Measurements from ENCODE around the gene LRP6. TPM values are rescaled to one million over a fixed set of nuclear protein-coding genes. Genes with fewer than 3 reads are reported as not detected.

LRP6 gene
- total and polyA plus RNA-seq, 2 experiments from 2014 or later, result 17.5 to 42.4 TPM

DNA sequence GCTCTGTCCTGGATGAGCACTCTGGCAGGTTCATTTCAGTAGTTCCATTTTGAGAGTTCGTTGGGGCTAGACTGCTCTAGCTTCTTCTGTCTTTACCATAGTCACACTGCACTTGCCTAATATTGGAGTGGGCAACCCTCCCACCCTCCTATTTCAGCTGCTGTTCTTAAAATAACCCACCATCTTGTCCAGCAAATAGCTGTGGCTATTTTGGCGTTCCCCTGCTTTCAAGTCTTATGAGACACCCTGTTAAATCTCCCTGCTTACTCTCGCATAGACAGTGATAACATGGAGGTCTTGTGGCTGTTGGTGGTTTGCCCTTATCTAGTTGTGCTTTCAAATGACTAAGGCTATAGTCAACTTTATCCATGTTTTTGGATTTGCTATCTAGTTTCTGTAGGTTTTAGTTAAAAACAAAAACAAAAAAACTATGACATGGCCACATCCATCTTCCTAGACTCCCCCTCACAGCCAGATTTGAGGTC lies 65.5 kb downstream of the LRP6 start:
- H3K4me1 ChIP-seq (ENCODE audit: insufficient read depth), result no peaks in the 10 kb centered on the region
- no peak for DNase-seq (ENCODE audit: low spot score)
- peaks cover 58% of the 10 kb centered on the region for H3K79me2 ChIP-seq
- TF ChIP-seq EZH2phosphoT487 (IDR thresholded peaks at IDR 0.05; ENCODE audit: low read depth, severe bottlenecking, unreplicated experiment) (no peak), EZH2 (IDR thresholded peaks at IDR 0.05; ENCODE audit: borderline replicate concordance) (no peak)
- TF ChIP-seq, protein P1, sequence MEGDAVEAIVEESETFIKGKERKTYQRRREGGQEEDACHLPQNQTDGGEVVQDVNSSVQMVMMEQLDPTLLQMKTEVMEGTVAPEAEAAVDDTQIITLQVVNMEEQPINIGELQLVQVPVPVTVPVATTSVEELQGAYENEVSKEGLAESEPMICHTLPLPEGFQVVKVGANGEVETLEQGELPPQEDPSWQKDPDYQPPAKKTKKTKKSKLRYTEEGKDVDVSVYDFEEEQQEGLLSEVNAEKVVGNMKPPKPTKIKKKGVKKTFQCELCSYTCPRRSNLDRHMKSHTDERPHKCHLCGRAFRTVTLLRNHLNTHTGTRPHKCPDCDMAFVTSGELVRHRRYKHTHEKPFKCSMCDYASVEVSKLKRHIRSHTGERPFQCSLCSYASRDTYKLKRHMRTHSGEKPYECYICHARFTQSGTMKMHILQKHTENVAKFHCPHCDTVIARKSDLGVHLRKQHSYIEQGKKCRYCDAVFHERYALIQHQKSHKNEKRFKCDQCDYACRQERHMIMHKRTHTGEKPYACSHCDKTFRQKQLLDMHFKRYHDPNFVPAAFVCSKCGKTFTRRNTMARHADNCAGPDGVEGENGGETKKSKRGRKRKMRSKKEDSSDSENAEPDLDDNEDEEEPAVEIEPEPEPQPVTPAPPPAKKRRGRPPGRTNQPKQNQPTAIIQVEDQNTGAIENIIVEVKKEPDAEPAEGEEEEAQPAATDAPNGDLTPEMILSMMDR (IDR thresholded peaks at IDR 0.05; ENCODE audit: poor library complexity), result no peak
- H3K9me2 ChIP-seq (replicated peaks; ENCODE audit: insufficient read depth), result no peaks in the 10 kb centered on the region
- no peaks in the 10 kb centered on the region for H4K20me1 ChIP-seq (ENCODE audit: insufficient read depth, poor library complexity, severe bottlenecking)
- H3K4me2 ChIP-seq, result no peak overlapping the region
- H2AFZ ChIP-seq, result no peak overlapping the region
- peaks cover 6% of the 10 kb centered on the region for H3K36me3 ChIP-seq (replicated peaks; ENCODE audit: insufficient read depth, low read depth)
- H3K27me3 ChIP-seq, result no peaks in the 10 kb centered on the region
- WGBS (ENCODE audit: low lambda C conversion rate, missing lambda C conversion rate), result 76% methylated on average over 3 of the region's 3 CpGs
- H3K4me3 ChIP-seq, result no peak overlapping the region
- peaks cover 3% of the 10 kb centered on the region for H3K9me3 ChIP-seq (ENCODE audit: low read depth)
- no peak overlapping the region for H3K27ac ChIP-seq

- no peak overlapping the region for H3K4me2 ChIP-seq
- H3K9me3 ChIP-seq (ENCODE audit: low read depth), result peaks cover 5% of the 10 kb centered on the region
- H3K36me3 ChIP-seq (replicated peaks; ENCODE audit: insufficient read depth, low read depth), result peaks cover 6% of the 10 kb centered on the region
- no peak overlapping the region for H3K27ac ChIP-seq
- peaks cover 55% of the 10 kb centered on the region for H3K79me2 ChIP-seq
- DNase-seq (ENCODE audit: low spot score), result no peak
- no peaks in the 10 kb centered on the region for H3K9me2 ChIP-seq (replicated peaks; ENCODE audit: insufficient read depth)
- no peak overlapping the region for H3K4me3 ChIP-seq
- no peaks in the 10 kb centered on the region for H4K20me1 ChIP-seq (ENCODE audit: insufficient read depth, poor library complexity, severe bottlenecking)
- TF ChIP-seq, protein P1 (IDR thresholded peaks at IDR 0.05; ENCODE audit: poor library complexity), result no peak
- no peak for TF ChIP-seq EZH2 (IDR thresholded peaks at IDR 0.05; ENCODE audit: borderline replicate concordance)
- TF ChIP-seq EZH2phosphoT487 (IDR thresholded peaks at IDR 0.05; ENCODE audit: low read depth, severe bottlenecking, unreplicated experiment), result no peak
- H3K4me1 ChIP-seq (ENCODE audit: insufficient read depth), result no peaks in the 10 kb centered on the region
- H2AFZ ChIP-seq, result no peak overlapping the region
- 88% methylated on average over 2 of the region's 2 CpGs for WGBS (ENCODE audit: low lambda C conversion rate, missing lambda C conversion rate)
- no peaks in the 10 kb centered on the region for H3K27me3 ChIP-seq
Observed at GRCh38 chr12:12200363-12200762, 66.5 kb downstream of the LRP6 start.

DNA sequence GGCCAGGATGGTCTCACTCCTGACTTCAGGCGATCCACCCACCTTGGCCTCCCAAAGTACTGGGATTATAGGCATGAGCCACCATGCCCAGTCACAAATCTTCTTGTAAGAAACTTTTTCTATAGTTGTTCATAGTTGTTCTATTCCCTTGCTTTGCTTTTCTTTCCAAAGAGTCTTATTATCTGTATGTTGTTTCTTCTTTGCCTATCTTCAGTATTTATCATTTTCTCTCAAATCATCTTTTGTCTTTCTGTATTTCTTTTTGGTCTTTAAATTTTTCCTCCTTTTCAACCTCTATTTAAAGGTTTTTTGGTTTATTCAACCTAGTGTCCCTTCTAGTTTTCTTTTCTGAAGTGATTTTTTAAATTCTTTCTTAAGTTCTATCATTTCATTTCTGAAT lies 68.7 kb downstream of the LRP6 start:
- Histone ChIP-seq H3K4me1 (ENCODE audit: insufficient read depth) (no peaks in the 10 kb centered on the region), H3K4me2 (no peak overlapping the region), H3K27ac (no peak overlapping the region), H3K4me3 (no peak overlapping the region), H3K9me3 (ENCODE audit: low read depth) (peaks cover 8% of the 10 kb centered on the region), H3K79me2 (peaks cover 52% of the 10 kb centered on the region), H3K27me3 (no peaks in the 10 kb centered on the region), H4K20me1 (ENCODE audit: insufficient read depth, poor library complexity, severe bottlenecking) (no peaks in the 10 kb centered on the region), H3K9me2 (replicated peaks; ENCODE audit: insufficient read depth) (no peaks in the 10 kb centered on the region), H2AFZ (no peak overlapping the region), H3K36me3 (replicated peaks; ENCODE audit: insufficient read depth, low read depth) (peaks cover 6% of the 10 kb centered on the region)
- 100% methylated on average over 1 of the region's 1 CpG for WGBS (ENCODE audit: low lambda C conversion rate, missing lambda C conversion rate)
- DNase-seq (ENCODE audit: low spot score), result no peak
- no peak for TF ChIP-seq EZH2 (IDR thresholded peaks at IDR 0.05; ENCODE audit: borderline replicate concordance)
- TF ChIP-seq, protein P1 (IDR thresholded peaks at IDR 0.05; ENCODE audit: poor library complexity), result no peak
- TF ChIP-seq EZH2phosphoT487 (IDR thresholded peaks at IDR 0.05; ENCODE audit: low read depth, severe bottlenecking, unreplicated experiment), result no peak

Measured in hepatocyte (in vitro differentiated cells).